Uterine smooth muscle cell (primary cell): ENCODE measurements around the gene GAA. TPM values are rescaled to one million over a fixed set of nuclear protein-coding genes. Genes with fewer than 3 reads are reported as not detected.

Experiments
- total RNA-seq: library from RNA; depleted of rRNA; stranded (reverse); fragments of >200 nt; gene quantifications from 2 replicates; pipeline ENCODE4 v1.2.3, GENCODE V29; 2014

Gene GAA
- total RNA-seq = 13.6 and 31.0 TPM in 2 replicates

DNA sequence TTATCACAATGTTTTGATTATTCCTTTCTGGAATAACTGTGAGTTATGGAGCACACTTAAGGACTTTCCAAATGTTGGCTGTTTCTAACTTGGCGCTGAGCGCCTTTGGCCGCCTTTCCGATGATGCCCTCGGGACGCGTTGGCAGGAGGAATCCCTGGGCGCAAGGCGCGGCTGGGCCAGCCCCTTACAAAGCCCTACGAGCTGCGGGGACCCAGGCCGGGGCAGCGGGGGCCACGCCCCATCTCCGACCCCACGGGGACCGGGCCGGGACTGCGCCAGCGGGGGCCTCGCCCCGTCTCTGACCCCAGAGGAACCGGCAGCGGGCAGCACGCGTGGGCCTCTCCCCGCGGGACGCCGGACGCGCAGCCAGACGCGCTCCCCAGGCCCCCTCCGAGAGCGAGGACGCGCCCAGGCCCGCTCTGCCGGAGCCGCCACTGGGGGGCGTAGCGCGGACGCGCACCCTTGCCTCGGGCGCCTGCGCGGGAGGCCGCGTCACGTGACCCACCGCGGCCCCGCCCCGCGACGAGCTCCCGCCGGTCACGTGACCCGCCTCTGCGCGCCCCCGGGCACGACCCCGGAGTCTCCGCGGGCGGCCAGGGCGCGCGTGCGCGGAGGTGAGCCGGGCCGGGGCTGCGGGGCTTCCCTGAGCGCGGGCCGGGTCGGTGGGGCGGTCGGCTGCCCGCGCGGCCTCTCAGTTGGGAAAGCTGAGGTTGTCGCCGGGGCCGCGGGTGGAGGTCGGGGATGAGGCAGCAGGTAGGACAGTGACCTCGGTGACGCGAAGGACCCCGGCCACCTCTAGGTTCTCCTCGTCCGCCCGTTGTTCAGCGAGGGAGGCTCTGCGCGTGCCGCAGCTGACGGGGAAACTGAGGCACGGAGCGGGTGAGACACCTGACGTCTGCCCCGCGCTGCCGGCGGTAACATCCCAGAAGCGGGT lies at the start of gene GAA:
TSS of gene GAA (plus strand) at position 571 of the 935 bp plus-strand sequence. CDS start 3,006 bp downstream, outside the sequence.

DNA sequence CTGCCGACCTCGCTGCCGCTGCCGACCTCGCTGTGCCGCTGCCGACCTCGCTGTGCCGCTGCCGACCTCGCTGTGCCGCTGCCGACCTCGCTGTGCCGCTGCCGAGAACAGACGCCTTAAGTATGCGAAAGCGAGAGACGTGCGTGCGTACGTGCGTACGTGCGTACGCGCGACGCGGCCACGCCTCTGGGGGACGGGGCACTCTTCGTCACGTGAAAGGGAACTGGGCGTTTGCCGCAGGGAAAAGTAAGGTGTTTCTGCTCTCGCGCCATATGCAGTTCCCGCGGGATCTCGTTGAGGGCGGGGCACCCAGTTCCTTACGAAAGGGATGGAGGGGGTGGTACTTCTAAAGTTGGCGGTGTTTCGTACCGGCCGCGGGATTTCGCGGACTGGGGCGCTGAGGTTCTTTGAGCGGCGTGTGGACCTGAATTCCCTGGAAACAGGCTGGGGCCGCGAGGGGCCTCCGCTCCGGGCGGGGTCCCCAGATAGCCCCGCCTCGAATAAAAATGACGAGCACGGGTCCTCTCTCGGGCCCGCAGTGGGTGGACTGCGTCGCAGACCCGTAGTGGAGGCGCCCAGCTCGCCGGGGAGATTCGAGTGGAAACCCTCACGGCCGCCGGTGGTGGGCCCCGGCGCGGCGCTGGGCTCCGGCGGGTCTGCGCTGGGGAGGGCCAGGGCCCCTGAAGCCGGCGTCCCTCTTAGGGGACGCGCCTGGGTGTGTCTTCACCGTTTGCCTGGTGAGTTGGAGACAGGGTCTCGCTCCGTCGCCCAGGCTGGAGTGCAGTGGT lies 45.8 kb downstream of the GAA start, which contains the start of gene EIF4A3:
TSS of gene EIF4A3 (minus strand) at position 94 of the 788 bp plus-strand sequence. CDS start 167 bp downstream, outside the sequence.

Other genes starting within 250 kb of the GAA start
- 23.8 and 47.5 TPM in 2 replicates for gene TBC1D16, start 65.7 kb upstream of the GAA start, total RNA-seq
- gene CCDC40, start 64.9 kb upstream of the GAA start, total RNA-seq = 1.7 and 2.0 TPM in 2 replicates
- gene EIF4A3, start 45.5 kb downstream of the GAA start, total RNA-seq = 134 and 150 TPM in 2 replicates
- under 0.01 TPM in 2 replicates for gene CARD14, start 68.4 kb downstream of the GAA start, total RNA-seq
- 11.5 and 12.1 TPM in 2 replicates for gene SGSH, start 118.8 kb downstream of the GAA start, total RNA-seq
- 7.0 and 13.5 TPM in 2 replicates for gene SLC26A11, start 118.8 kb downstream of the GAA start, total RNA-seq
- gene RNF213, start 159.3 kb downstream of the GAA start, total RNA-seq = 98.4 and 149 TPM in 2 replicates